SK-N-SH (cell line): ENCODE results near the gene BCAT1. TPM values are rescaled to one million over a fixed set of nuclear protein-coding genes. Genes with fewer than 3 reads are reported as not detected.

Experiments
- CTCF ChIA-PET: fragments of 300-600, 350-600 bp; formaldehyde crosslinking; extraction: SDS; loops from one replicate; lab custom pipeline; 2021; lab: Yijun Ruan, JAX
- POLR2A ChIA-PET: fragments of 350-600 bp; sonication (Branson Sonifier 250); formaldehyde crosslinking; extraction: SDS; loops from one replicate; lab custom pipeline; 2020; ENCODE audit warnings: antibody characterized with exemption, inconsistent platforms; lab: Yijun Ruan, JAX
- DNase-seq: peaks from one replicate; pipeline ENCODE4 v3.0.0; 2012
- H2AFZ ChIP-seq: fragments of 200-600 bp; sonication (generic); 2 replicates; pipeline ENCODE4 v1.8.1; 2016; ENCODE audit warnings: antibody characterized with exemption, mild to moderate bottlenecking, low read depth
- H3F3A ChIP-seq: fragments of 200-600 bp; sonication (generic); replicated peaks from 2 replicates; pipeline ENCODE3; 2016; ENCODE audit warnings: antibody characterized with exemption, mild to moderate bottlenecking; ENCODE audit not compliant: insufficient read depth
- H3K27ac ChIP-seq, 2 experiments: fragments of 200-500 bp in 1 of 2; fragments of 200-600 bp in 1 of 2; sonication (Bioruptor generic) in 1 of 2; sonication (generic), shearing (Covaris generic) in 1 of 2; 2 replicates each; pipeline versions ENCODE4 v1.5.1 to v1.6.1; 2014 to 2016; ENCODE audit warnings: low read depth in 2 of 2, inconsistent platforms in 1 of 2, low read length in 1 of 2, mild to moderate bottlenecking in 1 of 2, mixed read lengths in 1 of 2
- H3K27me3 ChIP-seq: fragments of 200-600 bp; sonication (generic), shearing (Covaris generic); 2 replicates; pipeline ENCODE4 v1.6.1; 2016; ENCODE audit warnings: mixed run types; ENCODE audit not compliant: insufficient read depth
- H3K36me3 ChIP-seq, 2 experiments: fragments of 200-500 bp in 1 of 2; fragments of 200-600 bp in 1 of 2; sonication (Bioruptor generic) in 1 of 2; sonication (generic) in 1 of 2; replicated peaks in 1 of 2; 2 replicates each; pipeline versions ENCODE3 to v1.5.1; 2014 to 2016; ENCODE audit warnings: low read length in 1 of 2, mild to moderate bottlenecking in 1 of 2; ENCODE audit not compliant: insufficient read depth in 2 of 2, control insufficient read depth in 1 of 2
- H3K4me1 ChIP-seq, 2 experiments: fragments of 200-500 bp in 1 of 2; fragments of 200-600 bp in 1 of 2; sonication (Bioruptor generic) in 1 of 2; sonication (generic), shearing (Covaris generic) in 1 of 2; 2 replicates each; pipeline versions ENCODE4 v1.5.1 to v1.6.1; 2014 to 2016; ENCODE audit warnings: low read depth in 1 of 2, low read length in 1 of 2, mixed run types in 1 of 2; ENCODE audit not compliant: insufficient read depth in 2 of 2, control insufficient read depth in 1 of 2
- H3K4me2 ChIP-seq: fragments of 200-600 bp; sonication (generic), shearing (Covaris generic); 2 replicates; pipeline ENCODE4 v1.6.1; 2017; ENCODE audit warnings: mixed run types
- H3K4me3 ChIP-seq, 2 experiments: fragments of 200-500 bp in 1 of 2; fragments of 200-600 bp in 1 of 2; sonication (Bioruptor generic) in 1 of 2; sonication (generic), shearing (Covaris generic) in 1 of 2; 2 replicates each; pipeline versions ENCODE4 v1.5.1 to v1.8.1; 2014 to 2016; ENCODE audit warnings: low read depth in 2 of 2, inconsistent platforms in 1 of 2, low read length in 1 of 2, mild to moderate bottlenecking in 1 of 2, mixed read lengths in 1 of 2, moderate library complexity in 1 of 2
- H3K79me2 ChIP-seq: fragments of 200-600 bp; sonication (generic); 2 replicates; pipeline ENCODE4 v1.8.1; 2017; ENCODE audit warnings: mild to moderate bottlenecking; ENCODE audit not compliant: insufficient read depth
- H3K9ac ChIP-seq: fragments of 200-600 bp; sonication (generic); 2 replicates; pipeline ENCODE4 v1.6.1; 2017; ENCODE audit warnings: mixed run types
- H3K9me2 ChIP-seq: fragments of 200-600 bp; sonication (generic); 2 replicates; pipeline ENCODE4 v1.6.1; 2017; ENCODE audit warnings: mixed run types
- H3K9me3 ChIP-seq: fragments of 200-600 bp; sonication (generic); 2 replicates; pipeline ENCODE4 v1.6.1; 2017; ENCODE audit warnings: mixed run types, mild to moderate bottlenecking, moderate library complexity
- H4K20me1 ChIP-seq: fragments of 200-600 bp; sonication (generic); 2 replicates; pipeline ENCODE4 v1.6.1; 2017; ENCODE audit warnings: mild to moderate bottlenecking, mixed run types; ENCODE audit not compliant: insufficient read depth
- FOSL2 ChIP-seq: IDR thresholded peaks from 2 replicates; pipeline ENCODE4 v1.4.0; 2012; ENCODE audit warnings: low read depth, mild to moderate bottlenecking, moderate library complexity, borderline replicate concordance
- FOXJ3 ChIP-seq: sonication (generic); formaldehyde crosslinking; IDR thresholded peaks from 2 replicates; pipeline ENCODE4 v1.5.1; 2020; ENCODE audit warnings: mild to moderate bottlenecking, missing genetic modification reagents
- GATA2 ChIP-seq: sonication (generic); formaldehyde crosslinking; IDR thresholded peaks from 2 replicates; pipeline ENCODE4 v1.5.0; 2020; ENCODE audit warnings: mild to moderate bottlenecking, missing genetic modification reagents
- MEF2A ChIP-seq: IDR thresholded peaks from 2 replicates; pipeline ENCODE4 v1.4.0; 2012; ENCODE audit warnings: low read depth, borderline replicate concordance
- POLR2AphosphoS5 ChIP-seq: IDR thresholded peaks from 2 replicates; pipeline ENCODE4 v1.6.1; 2012; ENCODE audit warnings: low read depth, low read length
- RAD21 ChIP-seq: IDR thresholded peaks from 2 replicates; pipeline ENCODE4 v1.6.1; 2012; ENCODE audit warnings: mild to moderate bottlenecking, low read length
- RFX5 ChIP-seq: IDR thresholded peaks from 2 replicates; pipeline ENCODE4 v1.6.1; 2012; ENCODE audit warnings: mild to moderate bottlenecking, improper control_type of control experiment, low read length
- SIN3A ChIP-seq: IDR thresholded peaks from 2 replicates; pipeline ENCODE4 v1.6.1; 2012; ENCODE audit warnings: low read depth, mild to moderate bottlenecking, low read length, moderate library complexity, borderline replicate concordance
- TAF1 ChIP-seq: IDR thresholded peaks from 2 replicates; pipeline ENCODE4 v1.6.1; 2012; ENCODE audit warnings: low read depth, mild to moderate bottlenecking, low read length, moderate library complexity, borderline replicate concordance
- TCF12 ChIP-seq: IDR thresholded peaks from 2 replicates; pipeline ENCODE4 v1.4.0; 2012
- YY1 ChIP-seq: IDR thresholded peaks from 2 replicates; pipeline ENCODE4 v1.4.0; 2012; ENCODE audit warnings: low read depth, mild to moderate bottlenecking
- WGBS: methylation state at CpG from one replicate; pipeline ENCODE4 v1.1.6; 2017; ENCODE audit warnings: low lambda C conversion rate; 5-methylcytosine and 5-hydroxymethylcytosine counted together
- polyA plus RNA-seq, 3 experiments: library from polyadenylated mRNA; depleted of rRNA; stranded (reverse); fragments of >200 nt; gene quantifications; 2 replicates each; pipeline ENCODE4 v1.2.3, GENCODE V29; 2012
- TF ChIP-seq, protein P1 (sequence below): IDR thresholded peaks from 2 replicates; pipeline ENCODE4 v1.6.1; 2012; ENCODE audit warnings: mild to moderate bottlenecking, low read depth, low read length, moderate library complexity
- TF ChIP-seq, protein P2 (sequence below): IDR thresholded peaks from 2 replicates; pipeline ENCODE4; 2012
- TF ChIP-seq, protein P3 (sequence below): IDR thresholded peaks from 2 replicates; pipeline ENCODE4 v1.4.0; 2012; ENCODE audit warnings: low read depth
- TF ChIP-seq, protein P4 (sequence below): fragments of 150-350 bp; IDR thresholded peaks from 2 replicates; pipeline ENCODE4 v1.6.1; 2016; ENCODE audit warnings: mild to moderate bottlenecking, low read depth, low read length
- TF ChIP-seq, protein P5 (sequence below): IDR thresholded peaks from 2 replicates; pipeline ENCODE4 v1.4.0; 2012; ENCODE audit warnings: low read depth, borderline replicate concordance
- TF ChIP-seq, protein P6 (sequence below): IDR thresholded peaks from 2 replicates; pipeline ENCODE4 v1.4.0; 2012; ENCODE audit warnings: low read depth, borderline replicate concordance
- TF ChIP-seq, protein P7 (sequence below): fragments of 200-600 bp; sonication (generic); IDR thresholded peaks from 2 replicates; pipeline ENCODE4 v1.6.1; 2017; ENCODE audit warnings: antibody characterized with exemption, mild to moderate bottlenecking, moderate library complexity

Gene BCAT1
- polyA plus RNA-seq, 1 of the 3 experiments (the other 2 are of a cell fraction): 7.7 TPM

DNA sequence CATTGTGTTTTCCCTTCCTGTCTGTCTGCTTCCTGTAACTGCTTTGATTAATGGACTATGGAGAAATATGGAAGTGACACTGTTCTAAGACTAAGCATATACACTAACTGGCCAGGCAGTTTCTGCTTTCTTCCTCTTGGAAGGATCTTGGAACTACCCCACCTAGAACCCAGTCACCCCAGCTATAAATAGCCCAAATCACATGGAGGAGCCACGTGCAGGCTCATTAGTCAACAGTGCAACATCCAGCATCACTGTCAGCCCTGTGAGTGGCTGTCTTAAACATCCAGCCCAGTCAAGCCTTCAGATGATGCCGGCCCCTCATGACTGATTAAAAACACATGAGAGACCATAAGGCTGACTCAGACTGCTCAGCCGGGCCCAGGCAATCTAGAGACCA lies 39.2 kb downstream of the BCAT1 start (continued):
- no peak for TF ChIP-seq TAF1
- no peak for TF ChIP-seq RFX5
- TF ChIP-seq MEF2A: peak; percentile 86
- TF ChIP-seq, protein P1, sequence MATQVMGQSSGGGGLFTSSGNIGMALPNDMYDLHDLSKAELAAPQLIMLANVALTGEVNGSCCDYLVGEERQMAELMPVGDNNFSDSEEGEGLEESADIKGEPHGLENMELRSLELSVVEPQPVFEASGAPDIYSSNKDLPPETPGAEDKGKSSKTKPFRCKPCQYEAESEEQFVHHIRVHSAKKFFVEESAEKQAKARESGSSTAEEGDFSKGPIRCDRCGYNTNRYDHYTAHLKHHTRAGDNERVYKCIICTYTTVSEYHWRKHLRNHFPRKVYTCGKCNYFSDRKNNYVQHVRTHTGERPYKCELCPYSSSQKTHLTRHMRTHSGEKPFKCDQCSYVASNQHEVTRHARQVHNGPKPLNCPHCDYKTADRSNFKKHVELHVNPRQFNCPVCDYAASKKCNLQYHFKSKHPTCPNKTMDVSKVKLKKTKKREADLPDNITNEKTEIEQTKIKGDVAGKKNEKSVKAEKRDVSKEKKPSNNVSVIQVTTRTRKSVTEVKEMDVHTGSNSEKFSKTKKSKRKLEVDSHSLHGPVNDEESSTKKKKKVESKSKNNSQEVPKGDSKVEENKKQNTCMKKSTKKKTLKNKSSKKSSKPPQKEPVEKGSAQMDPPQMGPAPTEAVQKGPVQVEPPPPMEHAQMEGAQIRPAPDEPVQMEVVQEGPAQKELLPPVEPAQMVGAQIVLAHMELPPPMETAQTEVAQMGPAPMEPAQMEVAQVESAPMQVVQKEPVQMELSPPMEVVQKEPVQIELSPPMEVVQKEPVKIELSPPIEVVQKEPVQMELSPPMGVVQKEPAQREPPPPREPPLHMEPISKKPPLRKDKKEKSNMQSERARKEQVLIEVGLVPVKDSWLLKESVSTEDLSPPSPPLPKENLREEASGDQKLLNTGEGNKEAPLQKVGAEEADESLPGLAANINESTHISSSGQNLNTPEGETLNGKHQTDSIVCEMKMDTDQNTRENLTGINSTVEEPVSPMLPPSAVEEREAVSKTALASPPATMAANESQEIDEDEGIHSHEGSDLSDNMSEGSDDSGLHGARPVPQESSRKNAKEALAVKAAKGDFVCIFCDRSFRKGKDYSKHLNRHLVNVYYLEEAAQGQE: no peak
- peak; percentile 74 for TF ChIP-seq TCF12

DNA sequence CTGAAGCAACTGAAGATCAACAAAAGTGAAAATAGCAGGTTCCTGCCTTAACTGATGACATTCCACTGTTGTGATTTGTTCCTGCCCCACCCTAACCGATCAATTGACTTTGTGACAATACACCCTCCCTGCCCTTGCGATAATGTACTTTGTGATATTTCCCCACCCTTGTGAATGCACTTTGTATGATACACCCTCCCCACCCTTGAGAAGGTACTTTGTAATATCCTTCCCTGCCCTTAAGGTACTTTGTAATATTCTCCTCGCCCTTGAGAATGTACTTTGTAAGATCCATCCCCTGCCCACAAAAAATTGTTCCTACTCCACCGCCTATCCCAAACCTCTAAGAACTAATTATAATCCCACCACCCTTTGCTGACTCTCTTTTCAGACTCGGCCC lies 41.4 kb downstream of the BCAT1 start:
- CTCF ChIA-PET: interaction anchor here (1.4 to 1.7 kb wide), 2 partner anchors 28 to 96 kb away, joined by 3 to 4 read pairs; no protein-coding TSS in a partner anchor
- POLR2A ChIA-PET: no interaction called here
- Histone ChIP-seq H3K9me3 (no peaks in the 10 kb centered on the region), H3K27me3 (no peaks in the 10 kb centered on the region), H3K9me2 (no peaks in the 10 kb centered on the region), H3K4me3 (no peak overlapping the region), H4K20me1 (peaks cover 9% of the 10 kb centered on the region), H3F3A (peaks cover 37% of the 10 kb centered on the region), H3K4me2 (no peak overlapping the region), H3K9ac (no peak overlapping the region), H3K27ac (no peak overlapping the region), H3K36me3 (peaks cover 0 to 26% of the 10 kb centered on the region in 2 experiments), H3K79me2 (peaks cover 89% of the 10 kb centered on the region), H3K4me1 (peaks cover 14 to 28% of the 10 kb centered on the region in 2 experiments), H2AFZ (no peak overlapping the region)
- whole genome bisulfite sequencing: 90% methylated on average over 5 of the region's 5 CpGs
- DNase-seq: no peak
- TF ChIP-seq, protein P2, sequence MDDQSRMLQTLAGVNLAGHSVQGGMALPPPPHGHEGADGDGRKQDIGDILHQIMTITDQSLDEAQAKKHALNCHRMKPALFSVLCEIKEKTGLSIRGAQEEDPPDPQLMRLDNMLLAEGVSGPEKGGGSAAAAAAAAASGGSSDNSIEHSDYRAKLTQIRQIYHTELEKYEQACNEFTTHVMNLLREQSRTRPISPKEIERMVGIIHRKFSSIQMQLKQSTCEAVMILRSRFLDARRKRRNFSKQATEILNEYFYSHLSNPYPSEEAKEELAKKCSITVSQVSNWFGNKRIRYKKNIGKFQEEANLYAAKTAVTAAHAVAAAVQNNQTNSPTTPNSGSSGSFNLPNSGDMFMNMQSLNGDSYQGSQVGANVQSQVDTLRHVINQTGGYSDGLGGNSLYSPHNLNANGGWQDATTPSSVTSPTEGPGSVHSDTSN: no peak
- TF ChIP-seq, protein P3, sequence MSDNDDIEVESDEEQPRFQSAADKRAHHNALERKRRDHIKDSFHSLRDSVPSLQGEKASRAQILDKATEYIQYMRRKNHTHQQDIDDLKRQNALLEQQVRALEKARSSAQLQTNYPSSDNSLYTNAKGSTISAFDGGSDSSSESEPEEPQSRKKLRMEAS: no peak
- no peak for TF ChIP-seq RFX5
- TF ChIP-seq RAD21: no peak
- TF ChIP-seq, protein P4, sequence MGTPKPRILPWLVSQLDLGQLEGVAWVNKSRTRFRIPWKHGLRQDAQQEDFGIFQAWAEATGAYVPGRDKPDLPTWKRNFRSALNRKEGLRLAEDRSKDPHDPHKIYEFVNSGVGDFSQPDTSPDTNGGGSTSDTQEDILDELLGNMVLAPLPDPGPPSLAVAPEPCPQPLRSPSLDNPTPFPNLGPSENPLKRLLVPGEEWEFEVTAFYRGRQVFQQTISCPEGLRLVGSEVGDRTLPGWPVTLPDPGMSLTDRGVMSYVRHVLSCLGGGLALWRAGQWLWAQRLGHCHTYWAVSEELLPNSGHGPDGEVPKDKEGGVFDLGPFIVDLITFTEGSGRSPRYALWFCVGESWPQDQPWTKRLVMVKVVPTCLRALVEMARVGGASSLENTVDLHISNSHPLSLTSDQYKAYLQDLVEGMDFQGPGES: no peak
- TF ChIP-seq, protein P5, sequence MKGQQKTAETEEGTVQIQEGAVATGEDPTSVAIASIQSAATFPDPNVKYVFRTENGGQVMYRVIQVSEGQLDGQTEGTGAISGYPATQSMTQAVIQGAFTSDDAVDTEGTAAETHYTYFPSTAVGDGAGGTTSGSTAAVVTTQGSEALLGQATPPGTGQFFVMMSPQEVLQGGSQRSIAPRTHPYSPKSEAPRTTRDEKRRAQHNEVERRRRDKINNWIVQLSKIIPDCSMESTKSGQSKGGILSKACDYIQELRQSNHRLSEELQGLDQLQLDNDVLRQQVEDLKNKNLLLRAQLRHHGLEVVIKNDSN: no peak
- TF ChIP-seq, protein P6, sequence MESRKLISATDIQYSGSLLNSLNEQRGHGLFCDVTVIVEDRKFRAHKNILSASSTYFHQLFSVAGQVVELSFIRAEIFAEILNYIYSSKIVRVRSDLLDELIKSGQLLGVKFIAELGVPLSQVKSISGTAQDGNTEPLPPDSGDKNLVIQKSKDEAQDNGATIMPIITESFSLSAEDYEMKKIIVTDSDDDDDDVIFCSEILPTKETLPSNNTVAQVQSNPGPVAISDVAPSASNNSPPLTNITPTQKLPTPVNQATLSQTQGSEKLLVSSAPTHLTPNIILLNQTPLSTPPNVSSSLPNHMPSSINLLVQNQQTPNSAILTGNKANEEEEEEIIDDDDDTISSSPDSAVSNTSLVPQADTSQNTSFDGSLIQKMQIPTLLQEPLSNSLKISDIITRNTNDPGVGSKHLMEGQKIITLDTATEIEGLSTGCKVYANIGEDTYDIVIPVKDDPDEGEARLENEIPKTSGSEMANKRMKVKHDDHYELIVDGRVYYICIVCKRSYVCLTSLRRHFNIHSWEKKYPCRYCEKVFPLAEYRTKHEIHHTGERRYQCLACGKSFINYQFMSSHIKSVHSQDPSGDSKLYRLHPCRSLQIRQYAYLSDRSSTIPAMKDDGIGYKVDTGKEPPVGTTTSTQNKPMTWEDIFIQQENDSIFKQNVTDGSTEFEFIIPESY: no peak
- TF ChIP-seq, protein P7, sequence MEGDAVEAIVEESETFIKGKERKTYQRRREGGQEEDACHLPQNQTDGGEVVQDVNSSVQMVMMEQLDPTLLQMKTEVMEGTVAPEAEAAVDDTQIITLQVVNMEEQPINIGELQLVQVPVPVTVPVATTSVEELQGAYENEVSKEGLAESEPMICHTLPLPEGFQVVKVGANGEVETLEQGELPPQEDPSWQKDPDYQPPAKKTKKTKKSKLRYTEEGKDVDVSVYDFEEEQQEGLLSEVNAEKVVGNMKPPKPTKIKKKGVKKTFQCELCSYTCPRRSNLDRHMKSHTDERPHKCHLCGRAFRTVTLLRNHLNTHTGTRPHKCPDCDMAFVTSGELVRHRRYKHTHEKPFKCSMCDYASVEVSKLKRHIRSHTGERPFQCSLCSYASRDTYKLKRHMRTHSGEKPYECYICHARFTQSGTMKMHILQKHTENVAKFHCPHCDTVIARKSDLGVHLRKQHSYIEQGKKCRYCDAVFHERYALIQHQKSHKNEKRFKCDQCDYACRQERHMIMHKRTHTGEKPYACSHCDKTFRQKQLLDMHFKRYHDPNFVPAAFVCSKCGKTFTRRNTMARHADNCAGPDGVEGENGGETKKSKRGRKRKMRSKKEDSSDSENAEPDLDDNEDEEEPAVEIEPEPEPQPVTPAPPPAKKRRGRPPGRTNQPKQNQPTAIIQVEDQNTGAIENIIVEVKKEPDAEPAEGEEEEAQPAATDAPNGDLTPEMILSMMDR: no peak
- TF ChIP-seq FOSL2: no peak
- no peak for TF ChIP-seq SIN3A
- TF ChIP-seq YY1: no peak
- TF ChIP-seq POLR2AphosphoS5: no peak
- TF ChIP-seq FOXJ3 (CRISPR knock-in tag): no peak
- no peak for TF ChIP-seq GATA2 (CRISPR knock-in tag)
- no peak for TF ChIP-seq TAF1
